Naive B cell (primary cell): ENCODE measurements around the gene DPP10. TPM values are rescaled to one million over a fixed set of nuclear protein-coding genes. Genes with fewer than 3 reads are reported as not detected.

Experiments
- ATAC-seq, 2 donors: fragments of 150-1000 bp; cut with Tn5 transposase; 2 replicates each; pipeline ENCODE4 v1.10.0; 2021; ENCODE audit warnings: low read depth in 2 of 2, mild to moderate bottlenecking in 2 of 2, moderate library complexity in 2 of 2
- DNase-seq: peaks from one replicate; pipeline ENCODE4 v3.0.0; 2022
- H3K27ac Mint-ChIP-seq, 6 donors: one replicate each; pipeline ENCODE4 v1.8.0; 2020 to 2022; ENCODE audit warnings: mild to moderate bottlenecking in 6 of 6, mixed read lengths in 6 of 6, moderate library complexity in 5 of 6, inconsistent platforms in 2 of 6
- H3K27me3 Mint-ChIP-seq, 3 donors: one replicate each; pipeline ENCODE4 v1.8.0; 2021 to 2022; ENCODE audit warnings: mixed read lengths in 3 of 3, mild to moderate bottlenecking in 1 of 3
- H3K36me3 Mint-ChIP-seq, 2 donors: one replicate each; pipeline ENCODE4 v1.8.0; 2020 to 2022; ENCODE audit warnings: mixed read lengths in 2 of 2, inconsistent platforms in 1 of 2, mild to moderate bottlenecking in 1 of 2
- H3K4me1 Mint-ChIP-seq, 3 donors: one replicate each; pipeline ENCODE4 v1.8.0; 2020 to 2022; ENCODE audit warnings: mixed read lengths in 3 of 3, inconsistent platforms in 1 of 3, mild to moderate bottlenecking in 1 of 3, moderate library complexity in 1 of 3
- H3K4me3 Mint-ChIP-seq, 8 donors: one replicate each; pipeline ENCODE4 v1.8.0; 2020 to 2022; ENCODE audit warnings: mild to moderate bottlenecking in 8 of 8, mixed read lengths in 8 of 8, moderate library complexity in 8 of 8, inconsistent platforms in 2 of 8
- H3K9me3 Mint-ChIP-seq, 7 donors: one replicate each; pipeline ENCODE4 v1.8.0; 2020 to 2022; ENCODE audit warnings: mixed read lengths in 7 of 7, mild to moderate bottlenecking in 5 of 7, inconsistent platforms in 2 of 7, moderate library complexity in 1 of 7
- polyA plus RNA-seq, 6 donors: library from polyadenylated mRNA; unstranded; fragments of 300-500 nt; fragmentation: Illumina TruSeq; gene quantifications; one replicate each; pipeline ENCODE4 v1.2.3, GENCODE V29; 2021; ENCODE audit warnings: low read depth in 6 of 6

DPP10 gene
- polyA plus RNA-seq, 6 donors from 2014 or later = not detected

GRCh38 chr2:115201386-115201785, 758.9 kb downstream of the DPP10 start:
- H3K27me3 Mint-ChIP-seq = no peaks in the 10 kb centered on the region
- no peak overlapping the region for H3K4me3 Mint-ChIP-seq
- no peak for ATAC-seq
- H3K36me3 Mint-ChIP-seq = no peaks in the 10 kb centered on the region
- DNase-seq = no peak
- H3K27ac Mint-ChIP-seq = no peak overlapping the region
- no peaks in the 10 kb centered on the region for H3K4me1 Mint-ChIP-seq
- H3K9me3 Mint-ChIP-seq = peaks cover 0 to 13% (median 3%) of the 10 kb centered on the region in 7 donors

GRCh38 chr2:115208493-115209164, 766.2 kb downstream of the DPP10 start:
- no peak overlapping the region for H3K27ac Mint-ChIP-seq
- no peak overlapping the region for H3K4me3 Mint-ChIP-seq
- no peaks in the 10 kb centered on the region for H3K27me3 Mint-ChIP-seq
- H3K4me1 Mint-ChIP-seq = no peaks in the 10 kb centered on the region
- ATAC-seq = no peak
- no peak for DNase-seq
- no peaks in the 10 kb centered on the region for H3K36me3 Mint-ChIP-seq
- H3K9me3 Mint-ChIP-seq = peaks cover 0 to 10% (median 5%) of the 10 kb centered on the region in 7 donors

GRCh38 chr2:115214050-115214449, 771.6 kb downstream of the DPP10 start:
- Mint-ChIP-seq H3K4me3 (no peak overlapping the region), H3K27me3 (no peaks in the 10 kb centered on the region), H3K36me3 (no peaks in the 10 kb centered on the region), H3K27ac (no peak overlapping the region), H3K9me3 (peaks cover 0 to 8% (median 3%) of the 10 kb centered on the region in 7 donors), H3K4me1 (no peaks in the 10 kb centered on the region)
- ATAC-seq (no peak), DNase-seq (no peak)

GRCh38 chr2:115219296-115219695, 776.9 kb downstream of the DPP10 start:
- DNase-seq (no peak), ATAC-seq (no peak)
- Mint-ChIP-seq H3K27ac (no peak overlapping the region), H3K36me3 (no peaks in the 10 kb centered on the region), H3K4me1 (no peaks in the 10 kb centered on the region), H3K4me3 (no peak overlapping the region), H3K27me3 (no peaks in the 10 kb centered on the region), H3K9me3 (peaks cover 0 to 10% (median 3%) of the 10 kb centered on the region in 7 donors)

GRCh38 chr2:115234186-115234585, 791.7 kb downstream of the DPP10 start:
- H3K9me3 Mint-ChIP-seq = peaks cover 0 to 2% (median 0%) of the 10 kb centered on the region in 7 donors
- no peak overlapping the region for H3K4me3 Mint-ChIP-seq
- no peak for ATAC-seq
- DNase-seq = no peak
- no peaks in the 10 kb centered on the region for H3K36me3 Mint-ChIP-seq
- no peaks in the 10 kb centered on the region for H3K4me1 Mint-ChIP-seq
- no peak overlapping the region for H3K27ac Mint-ChIP-seq
- no peaks in the 10 kb centered on the region for H3K27me3 Mint-ChIP-seq

- ATAC-seq (no peak), DNase-seq (no peak)
- Mint-ChIP-seq H3K4me1 (no peaks in the 10 kb centered on the region), H3K36me3 (no peaks in the 10 kb centered on the region), H3K9me3 (peaks cover 0 to 2% (median 0%) of the 10 kb centered on the region in 7 donors), H3K27me3 (no peaks in the 10 kb centered on the region), H3K27ac (no peak overlapping the region), H3K4me3 (no peak overlapping the region)
Measured at GRCh38 chr2:115234737-115235136, 792.3 kb downstream of the DPP10 start.

- no peak for ATAC-seq
- no peak overlapping the region for H3K27ac Mint-ChIP-seq
Measured at GRCh38 chr2:115248066-115248465, 805.6 kb downstream of the DPP10 start.

GRCh38 chr2:115277366-115277765, 834.9 kb downstream of the DPP10 start:
- no peak for DNase-seq
- Mint-ChIP-seq H3K9me3 (peaks cover 0 to 9% (median 0%) of the 10 kb centered on the region in 7 donors), H3K4me1 (no peaks in the 10 kb centered on the region), H3K27me3 (no peaks in the 10 kb centered on the region), H3K27ac (no peak overlapping the region), H3K36me3 (no peaks in the 10 kb centered on the region), H3K4me3 (no peak overlapping the region)
- no peak for ATAC-seq

More at GRCh38 chr2:115248066-115248465, 805.6 kb downstream of the DPP10 start:
- peaks cover 0 to 18% (median 4%) of the 10 kb centered on the region in 7 donors for H3K9me3 Mint-ChIP-seq
- no peaks in the 10 kb centered on the region for H3K4me1 Mint-ChIP-seq
- no peak for DNase-seq
- no peak overlapping the region for H3K4me3 Mint-ChIP-seq
- no peaks in the 10 kb centered on the region for H3K27me3 Mint-ChIP-seq
- H3K36me3 Mint-ChIP-seq = no peaks in the 10 kb centered on the region

- Mint-ChIP-seq H3K27ac (no peak overlapping the region), H3K27me3 (no peaks in the 10 kb centered on the region), H3K9me3 (peaks cover 0 to 11% (median 0%) of the 10 kb centered on the region in 7 donors), H3K4me3 (no peak overlapping the region), H3K4me1 (no peaks in the 10 kb centered on the region), H3K36me3 (no peaks in the 10 kb centered on the region)
- ATAC-seq = no peak
- DNase-seq = no peak
Measured at GRCh38 chr2:115285416-115285815, 843.0 kb downstream of the DPP10 start.

GRCh38 chr2:115290478-115290877, 848.0 kb downstream of the DPP10 start:
- H3K27ac Mint-ChIP-seq = no peak overlapping the region
- H3K9me3 Mint-ChIP-seq = peaks cover 0 to 11% (median 0%) of the 10 kb centered on the region in 7 donors

GRCh38 chr2:115292742-115293141, 850.3 kb downstream of the DPP10 start:
- DNase-seq (no peak), ATAC-seq (no peak)
- no peaks in the 10 kb centered on the region for H3K4me1 Mint-ChIP-seq
- peaks cover 0 to 14% (median 0%) of the 10 kb centered on the region in 7 donors for H3K9me3 Mint-ChIP-seq
- no peaks in the 10 kb centered on the region for H3K36me3 Mint-ChIP-seq
- H3K27ac Mint-ChIP-seq = no peak overlapping the region
- H3K27me3 Mint-ChIP-seq = no peaks in the 10 kb centered on the region
- H3K4me3 Mint-ChIP-seq = no peak overlapping the region

More at GRCh38 chr2:115290478-115290877, 848.0 kb downstream of the DPP10 start:
- Mint-ChIP-seq H3K27me3 (no peaks in the 10 kb centered on the region), H3K4me1 (no peaks in the 10 kb centered on the region), H3K4me3 (no peak overlapping the region), H3K36me3 (no peaks in the 10 kb centered on the region)
- no peak for ATAC-seq
- no peak for DNase-seq

GRCh38 chr2:115294999-115295398, 852.6 kb downstream of the DPP10 start:
- no peaks in the 10 kb centered on the region for H3K4me1 Mint-ChIP-seq
- H3K36me3 Mint-ChIP-seq = no peaks in the 10 kb centered on the region
- no peak overlapping the region for H3K4me3 Mint-ChIP-seq
- peaks cover 0 to 8% (median 3%) of the 10 kb centered on the region in 7 donors for H3K9me3 Mint-ChIP-seq
- H3K27ac Mint-ChIP-seq = no peak overlapping the region
- ATAC-seq (no peak), DNase-seq (no peak)
- no peaks in the 10 kb centered on the region for H3K27me3 Mint-ChIP-seq

- Mint-ChIP-seq H3K27me3 (no peaks in the 10 kb centered on the region), H3K4me1 (no peaks in the 10 kb centered on the region), H3K27ac (no peak overlapping the region), H3K4me3 (no peak overlapping the region), H3K36me3 (no peaks in the 10 kb centered on the region), H3K9me3 (peaks cover 0 to 13% (median 4%) of the 10 kb centered on the region in 7 donors)
- ATAC-seq = no peak
- DNase-seq = no peak
Measured at GRCh38 chr2:115297056-115297455, 854.6 kb downstream of the DPP10 start.

GRCh38 chr2:115299199-115299598, 856.8 kb downstream of the DPP10 start:
- Mint-ChIP-seq H3K9me3 (peaks cover 0 to 10% (median 4%) of the 10 kb centered on the region in 7 donors), H3K27me3 (no peaks in the 10 kb centered on the region), H3K36me3 (no peaks in the 10 kb centered on the region), H3K4me1 (no peaks in the 10 kb centered on the region), H3K4me3 (no peak overlapping the region), H3K27ac (no peak overlapping the region)
- ATAC-seq (no peak), DNase-seq (no peak)
